ENCODE results near the gene ZNF746.
"Not testable (repeated sequence)": the region's sequence is repeated elsewhere in the genome, so short reads cannot be mapped to it uniquely, and the experiment has no call there.

ZNF746 gene

DNA sequence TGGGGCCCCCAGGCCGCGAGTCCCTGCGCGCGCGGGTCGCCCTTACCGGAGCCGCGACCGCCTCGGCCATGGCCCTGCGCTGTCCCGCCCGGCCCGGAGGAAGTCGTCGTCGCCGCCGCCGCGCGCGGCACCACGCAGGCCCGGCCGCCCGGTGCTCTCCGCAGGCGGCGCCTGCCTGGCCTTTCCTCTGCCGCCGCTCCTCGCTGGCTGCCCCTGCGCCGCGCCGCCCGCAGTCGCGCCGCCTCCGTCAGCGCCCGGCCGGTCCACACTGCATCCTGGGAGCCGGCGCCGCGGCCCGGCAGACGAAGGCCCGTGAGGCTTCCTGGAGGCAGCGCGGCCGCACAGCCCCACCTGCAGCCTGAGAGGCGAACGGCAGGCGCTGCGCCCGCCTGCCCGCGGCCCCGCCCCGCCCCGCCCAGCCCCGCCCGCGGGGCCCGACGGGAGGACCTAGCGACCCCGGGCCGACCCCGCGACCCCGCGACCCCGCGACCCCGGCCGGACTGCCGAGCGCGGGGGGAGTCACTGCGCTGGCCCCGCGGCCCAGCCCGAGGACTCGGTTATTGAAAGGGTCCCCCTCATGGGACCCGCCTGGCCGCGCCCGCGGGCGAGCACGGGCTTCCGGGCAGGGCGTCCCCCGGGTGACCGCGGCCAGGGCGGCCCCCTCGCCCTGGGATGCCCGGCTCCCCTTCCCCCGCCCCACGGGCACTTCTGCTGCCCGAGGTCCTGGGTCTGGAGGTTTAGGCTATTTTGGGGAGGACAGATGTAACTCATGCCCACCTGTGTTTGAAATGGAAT, at the start of gene ZNF746:
TSS of gene ZNF746 (minus strand) at position 343 of the 795 bp plus-strand sequence. CDS start at position 70, 273 bp downstream.
- DNase-seq, result peak; percentile 35

DNA sequence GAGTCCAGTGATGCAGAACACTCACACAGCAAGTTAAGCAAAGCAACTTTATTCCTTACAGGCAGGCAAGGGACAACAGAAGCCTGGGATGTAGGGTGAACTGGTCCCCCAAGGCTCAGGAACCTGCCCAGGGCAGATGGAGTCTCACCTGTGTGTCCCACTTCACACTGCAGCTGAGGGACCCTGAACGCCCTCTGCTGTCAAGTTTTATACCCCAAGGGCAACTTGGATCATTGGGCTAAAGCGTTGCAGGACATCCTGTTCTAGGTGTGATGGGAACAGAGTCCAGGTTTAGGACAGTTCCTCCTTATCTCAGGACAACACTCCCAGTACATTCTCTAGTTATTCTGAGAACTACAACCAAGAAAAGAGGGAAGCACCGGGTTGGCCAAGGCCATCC, 49.5 kb upstream of the ZNF746 start:
- no peak for DNase-seq

DNA sequence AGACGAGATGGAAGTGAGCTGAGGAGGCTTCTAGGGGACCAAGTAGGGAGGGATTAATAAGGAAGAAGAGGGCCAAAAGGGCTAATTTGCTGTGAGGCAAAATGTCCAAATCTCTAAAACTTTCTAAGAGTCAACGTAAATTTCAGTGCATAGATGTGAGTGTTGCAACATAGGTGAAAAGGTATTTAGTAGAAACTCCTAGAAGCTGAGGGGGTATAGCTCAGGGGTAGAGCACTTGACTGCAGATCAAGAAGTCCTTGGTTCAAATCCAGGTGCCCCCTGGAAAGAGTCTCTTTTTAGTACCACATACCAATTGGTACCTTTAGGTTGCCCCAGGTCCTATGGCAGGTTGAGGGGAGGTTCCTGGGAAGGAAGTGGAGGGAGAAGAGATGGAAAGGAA, 48.7 kb upstream of the ZNF746 start:
- no peak for DNase-seq

DNA sequence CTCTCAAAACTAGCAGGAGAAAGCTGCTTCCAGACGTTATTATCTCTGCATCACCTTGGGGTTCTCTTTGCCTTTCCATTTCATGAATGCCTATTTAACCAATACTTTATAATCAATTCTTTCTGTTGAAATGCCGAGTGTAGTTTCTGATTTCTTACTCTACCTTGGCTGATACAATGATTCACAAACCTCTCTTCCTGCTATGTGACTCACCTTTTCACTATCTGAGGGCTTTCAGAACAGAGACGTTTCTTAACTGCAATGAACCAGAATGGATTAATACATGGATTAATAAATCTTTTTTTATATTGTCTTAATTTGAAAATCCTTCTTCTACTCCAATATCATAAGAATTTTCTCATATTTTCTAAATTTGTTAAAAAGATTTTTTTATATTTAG, 46.4 kb upstream of the ZNF746 start:
- no peak for DNase-seq

DNA sequence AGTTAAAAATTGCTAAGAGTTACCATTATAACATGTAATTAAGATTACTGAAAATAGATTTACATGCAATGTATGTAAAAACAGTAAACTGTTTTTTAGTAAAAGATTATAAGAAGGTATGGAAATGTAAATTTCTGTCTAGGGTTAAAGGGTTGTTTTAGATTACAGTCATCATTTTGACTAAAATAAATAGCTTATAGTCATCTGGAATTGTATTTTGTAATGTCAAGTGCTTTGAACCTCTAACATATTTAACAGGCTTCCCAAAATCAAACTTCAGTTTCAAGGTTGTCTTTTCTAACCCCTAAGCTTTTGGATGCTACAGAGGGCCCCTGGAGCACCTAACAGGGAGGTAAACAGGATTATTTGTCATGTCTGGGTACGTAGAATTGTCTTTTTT, 35.0 kb upstream of the ZNF746 start:
- DNase-seq, result no peak

DNA sequence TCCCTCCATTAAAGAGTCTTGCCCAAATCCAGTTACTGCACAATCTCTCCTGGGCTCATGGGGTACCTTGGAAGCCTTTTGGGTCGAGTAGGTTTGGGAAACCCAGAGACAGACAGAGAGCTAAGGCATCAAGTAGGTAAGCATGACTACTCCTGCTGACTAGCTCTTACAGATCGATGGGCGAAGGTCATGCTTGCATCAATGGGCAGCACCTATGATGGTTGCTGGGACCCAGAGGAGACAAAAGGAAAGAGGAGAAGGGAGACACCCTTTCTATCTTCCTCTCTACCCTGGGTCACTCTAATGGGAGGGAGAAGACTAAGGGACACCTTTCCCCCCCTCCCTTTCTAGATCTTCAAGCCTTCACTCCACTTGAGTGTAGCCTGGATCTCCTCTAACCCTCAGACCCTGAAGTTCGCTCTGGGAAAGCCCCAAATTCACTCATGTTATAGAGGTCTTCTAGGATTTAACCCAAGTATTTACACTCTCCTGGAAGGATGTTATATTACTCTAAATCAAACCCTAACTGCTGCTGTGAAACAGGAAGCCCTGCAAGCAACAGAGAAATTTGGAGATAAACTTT, 31.6 kb upstream of the ZNF746 start:
- DNase-seq, result no peak

DNA sequence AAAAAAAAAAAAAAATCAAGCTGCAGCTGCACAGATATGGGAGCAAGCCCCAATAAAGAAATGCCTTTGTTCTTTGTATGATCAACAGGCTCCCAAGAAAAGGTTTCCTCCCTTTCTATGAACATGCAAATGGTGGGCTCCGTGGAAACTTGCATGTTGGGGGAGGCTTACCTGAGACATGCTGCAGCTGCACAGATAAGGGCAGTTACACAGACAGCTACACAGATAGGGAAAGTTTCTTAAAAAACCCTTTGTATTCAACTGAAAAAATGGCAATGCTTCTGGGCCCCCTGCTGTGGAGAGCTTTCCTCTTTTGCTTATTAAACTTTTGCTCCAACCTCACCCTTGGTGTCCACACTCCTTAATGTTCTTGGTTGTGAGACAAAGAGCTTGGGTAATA, 29.8 kb upstream of the ZNF746 start:
- no peak for DNase-seq

DNA sequence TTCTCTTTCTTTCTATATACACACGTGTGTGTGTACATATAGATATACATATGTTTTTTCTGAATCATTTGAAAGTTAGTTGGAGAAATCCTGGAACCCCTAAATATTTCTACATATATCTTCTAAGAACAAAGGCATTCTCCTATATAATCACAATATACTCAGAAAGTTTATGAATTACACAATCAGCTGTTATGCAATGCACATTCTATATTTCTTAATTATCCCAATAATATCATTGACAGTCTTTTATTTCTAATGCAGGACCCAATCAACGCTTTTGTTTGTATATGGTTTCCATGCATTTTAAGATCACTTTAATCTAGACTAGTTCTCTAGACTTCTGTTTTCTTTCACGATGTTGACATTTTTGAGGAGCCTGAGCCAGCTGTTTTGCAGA, 27.7 kb upstream of the ZNF746 start:
- DNase-seq, result no peak

DNA sequence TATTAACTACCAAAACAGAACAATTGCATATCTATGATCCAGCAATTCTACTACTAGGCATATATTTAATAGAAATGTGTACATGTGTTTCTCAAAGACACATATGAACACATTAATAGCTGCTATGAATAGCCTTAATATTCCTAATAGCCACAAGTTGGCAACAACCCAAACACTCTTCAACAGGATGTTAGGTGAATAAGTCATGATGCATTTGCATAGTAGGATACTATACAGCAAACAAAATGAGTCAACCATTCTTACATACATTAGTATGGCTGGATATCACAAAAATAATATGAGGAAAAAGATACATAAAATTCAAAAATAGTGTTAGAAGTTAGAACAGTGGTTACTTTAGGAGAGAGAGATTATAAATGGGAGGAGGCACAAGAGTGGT, 26.8 kb upstream of the ZNF746 start:
- no peak for DNase-seq

DNA sequence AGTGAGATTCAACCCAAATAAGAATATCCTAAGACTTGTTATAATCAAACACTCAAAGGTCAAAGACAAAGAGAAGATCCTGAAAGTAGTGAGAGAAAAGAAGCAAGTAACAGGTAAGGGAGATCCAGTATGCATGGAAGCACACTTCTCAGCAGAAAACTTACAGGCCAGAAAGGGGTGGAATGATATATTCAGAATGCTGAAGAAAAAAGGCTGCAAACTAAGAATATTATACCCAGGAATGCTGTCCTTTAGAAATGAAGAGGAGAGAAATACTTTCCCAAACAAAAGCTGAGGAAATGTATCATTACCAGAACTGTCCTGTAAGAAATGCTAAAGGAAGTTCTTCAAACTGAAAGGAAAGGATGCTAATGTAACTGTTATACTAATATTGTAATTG, 12.6 kb upstream of the ZNF746 start:
- DNase-seq, result no peak

DNA sequence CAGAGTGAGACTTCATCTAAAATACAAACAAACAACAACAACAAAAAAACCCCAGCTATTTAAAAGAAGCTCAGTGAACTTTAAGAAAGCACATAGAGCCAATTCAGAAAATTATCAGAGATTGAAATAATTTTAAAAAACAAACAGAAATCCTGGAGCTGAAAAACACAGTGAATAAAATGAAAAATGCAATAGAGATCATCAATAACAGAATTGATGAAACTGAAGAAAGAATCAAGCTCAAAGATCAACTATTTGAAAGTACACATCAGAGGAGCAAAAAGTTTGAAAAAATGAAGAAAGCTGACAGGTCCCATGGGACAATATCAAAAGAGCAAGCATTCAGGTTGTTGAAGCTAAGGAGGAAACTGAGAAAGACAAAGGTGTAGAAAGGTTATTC, 12.2 kb upstream of the ZNF746 start:
- DNase-seq, result no peak

DNA sequence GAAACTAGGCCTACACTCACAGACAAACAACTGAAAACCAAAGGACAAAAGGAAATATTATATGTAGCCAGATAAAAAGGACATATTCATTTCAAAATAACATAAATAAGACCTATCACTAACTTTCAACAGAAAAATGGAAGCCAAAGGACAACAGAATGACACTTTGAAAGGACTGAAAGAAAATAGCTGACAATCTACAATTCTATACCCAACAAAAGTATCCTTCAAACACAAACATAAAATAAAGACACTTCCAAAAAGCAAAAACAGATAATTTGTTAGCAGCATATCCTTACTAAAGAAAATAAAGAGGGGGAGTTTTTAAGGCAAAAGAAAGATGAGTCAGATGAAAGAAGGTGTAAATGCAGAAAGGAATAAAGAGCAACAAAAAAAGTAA, 7.9 kb upstream of the ZNF746 start:
- no peak for DNase-seq

DNA sequence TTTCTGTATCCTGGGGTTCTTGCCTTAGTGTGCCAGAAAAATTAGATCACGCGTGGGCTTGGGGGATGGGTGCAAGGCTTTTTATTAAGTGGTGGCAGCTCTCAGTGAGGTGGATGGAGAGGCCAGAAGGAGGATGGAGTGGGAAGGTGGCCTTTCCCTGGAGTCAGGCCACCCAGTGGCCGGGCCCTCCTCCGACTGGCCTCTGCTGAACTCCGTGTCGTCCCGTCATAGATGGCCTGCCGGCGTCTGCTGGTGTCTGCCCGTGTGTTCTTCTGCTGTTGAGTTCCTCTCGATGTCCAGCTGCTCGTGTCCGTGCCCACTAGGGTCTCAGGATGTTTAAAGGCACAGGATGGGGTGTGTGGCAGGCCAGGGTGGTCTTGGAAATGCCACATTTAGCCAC, 4.0 kb upstream of the ZNF746 start:
- no peak for DNase-seq

DNA sequence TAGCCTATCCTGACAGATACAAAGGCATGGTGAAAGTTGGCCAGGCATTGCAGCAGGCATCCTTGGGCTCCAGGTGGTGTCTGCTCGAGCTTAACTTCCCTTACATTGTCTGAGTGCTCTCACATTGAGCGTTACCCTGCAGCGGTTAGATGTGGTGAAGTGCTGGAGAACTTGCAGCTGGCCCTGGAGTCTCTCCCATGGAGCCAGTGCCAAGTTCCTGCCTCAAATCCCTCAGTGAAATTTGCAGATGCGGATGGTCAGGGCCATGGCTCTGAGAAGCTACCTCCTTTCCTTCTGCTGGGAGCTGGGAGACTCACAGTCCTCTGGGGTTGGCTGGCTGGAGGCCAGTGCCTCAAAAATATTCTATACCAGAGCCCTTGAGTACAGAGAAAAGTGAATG, 3.3 kb upstream of the ZNF746 start:
- no peak for DNase-seq

DNA sequence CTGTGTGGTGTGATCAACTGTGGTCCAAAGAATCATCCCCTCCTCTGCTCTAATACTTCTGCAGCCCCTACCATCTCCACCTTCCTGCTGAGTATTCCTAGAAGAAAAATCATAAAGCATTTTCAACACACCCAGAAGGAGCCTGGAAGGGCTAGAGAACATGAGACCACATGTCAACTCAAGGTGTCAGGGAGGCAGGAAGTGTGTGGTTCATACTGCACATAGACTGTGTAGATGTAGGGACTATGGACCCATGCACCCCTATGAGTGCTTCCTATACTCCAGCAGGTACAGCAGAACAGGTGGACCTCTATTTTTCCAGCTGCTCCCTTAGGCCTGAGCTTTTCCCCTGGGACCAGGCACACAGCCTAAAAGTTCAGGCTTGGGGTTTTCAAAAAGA, 2.6 kb upstream of the ZNF746 start:
- DNase-seq, result no peak

DNA sequence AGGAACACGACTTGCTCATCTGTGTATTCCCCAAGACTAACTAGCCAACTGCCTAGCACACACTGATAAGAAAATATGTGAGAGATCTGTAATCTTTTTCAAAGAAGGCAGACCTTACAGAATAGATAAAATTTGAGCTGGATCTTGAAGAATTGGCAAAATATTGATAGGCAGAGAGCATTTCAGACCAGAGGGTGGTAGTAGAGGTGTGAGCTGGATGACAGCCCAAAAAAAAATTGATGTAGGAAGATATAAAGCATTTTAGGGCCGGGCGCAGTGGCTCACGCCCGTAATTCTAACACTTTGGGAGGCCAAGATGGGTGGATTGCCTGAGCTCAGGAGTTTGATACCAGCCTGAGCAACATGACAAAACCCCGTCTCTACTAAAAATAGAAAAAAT, 1.2 kb upstream of the ZNF746 start:
- no peak for DNase-seq

DNA sequence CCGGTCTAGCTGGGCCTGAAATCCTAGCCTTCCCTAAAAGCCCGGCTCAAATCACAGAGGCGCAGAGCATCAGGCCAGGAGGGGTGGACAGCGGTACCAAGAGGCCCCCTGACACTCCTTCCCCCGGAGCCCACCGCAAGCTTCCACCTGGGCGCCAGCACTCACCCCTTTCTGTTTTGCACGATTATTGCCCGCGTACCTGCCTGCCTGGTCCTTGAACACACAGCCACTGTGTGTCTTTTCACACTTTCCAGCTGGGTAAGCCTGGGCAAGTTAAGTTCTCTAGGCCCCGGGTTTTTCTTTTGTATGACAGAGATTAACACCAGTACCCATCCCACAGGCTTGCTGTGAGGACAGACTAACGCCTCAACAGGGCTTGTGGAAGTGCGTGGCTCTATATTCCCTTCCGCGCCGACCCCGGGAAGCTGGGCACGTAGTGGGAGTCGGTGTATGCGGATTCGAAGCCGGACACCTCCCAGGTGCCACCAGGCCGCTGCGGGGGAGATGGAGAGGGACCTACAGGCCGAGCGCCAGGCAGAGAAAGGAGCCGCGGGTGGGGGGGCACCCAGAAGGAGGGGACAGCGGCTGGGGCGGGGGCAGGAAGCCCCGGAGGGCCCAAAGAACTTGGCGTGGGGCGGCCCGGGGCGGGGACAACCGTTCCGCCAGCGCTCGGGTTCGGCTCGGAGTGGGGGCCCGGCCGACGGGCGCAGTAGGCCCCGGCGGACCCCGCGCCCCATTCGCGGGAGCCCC, 792 bp downstream of the ZNF746 start:
- DNase-seq, result peak; percentile 25

DNA sequence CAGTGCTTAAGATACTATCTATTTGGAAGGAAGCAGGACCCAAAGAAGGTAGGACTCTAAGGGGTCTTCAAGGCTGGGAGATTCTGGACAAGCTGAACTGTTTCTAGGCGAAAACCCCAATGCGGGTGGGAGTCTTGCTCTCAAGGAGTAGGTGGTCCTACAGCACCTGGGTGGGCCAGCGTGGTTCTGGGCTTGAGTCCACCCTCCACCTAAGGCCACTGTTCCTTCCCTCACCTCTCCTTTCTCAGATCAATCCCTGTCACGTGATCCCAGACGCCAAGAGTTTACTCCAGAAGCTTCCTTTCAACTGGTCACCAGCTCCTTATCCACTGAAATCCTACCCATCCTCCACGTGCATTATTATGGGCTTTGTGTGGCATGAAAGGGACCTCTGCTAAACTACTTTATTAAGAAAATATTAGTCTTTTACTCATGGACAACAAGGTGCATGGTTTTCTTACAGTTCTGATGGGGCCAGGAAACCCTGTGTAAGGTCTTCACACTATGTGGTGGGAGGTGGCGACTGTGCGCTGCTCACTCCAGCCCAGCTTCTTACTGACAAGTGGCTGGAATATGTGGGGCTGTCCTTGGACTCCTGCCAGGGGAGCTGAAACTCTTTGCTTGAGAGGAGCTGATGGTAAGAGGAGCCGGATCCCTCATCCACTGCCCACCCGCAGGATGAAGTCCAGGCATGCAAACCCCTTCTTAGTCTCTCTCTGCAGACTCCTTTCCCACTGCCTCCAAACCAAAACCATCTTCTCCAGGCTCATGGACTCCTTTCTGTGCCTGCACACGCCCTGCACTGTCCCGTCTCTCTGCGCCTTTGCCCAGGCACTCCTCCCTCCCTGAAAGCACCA, 1.6 kb downstream of the ZNF746 start:
- peak; percentile 29 for DNase-seq

DNA sequence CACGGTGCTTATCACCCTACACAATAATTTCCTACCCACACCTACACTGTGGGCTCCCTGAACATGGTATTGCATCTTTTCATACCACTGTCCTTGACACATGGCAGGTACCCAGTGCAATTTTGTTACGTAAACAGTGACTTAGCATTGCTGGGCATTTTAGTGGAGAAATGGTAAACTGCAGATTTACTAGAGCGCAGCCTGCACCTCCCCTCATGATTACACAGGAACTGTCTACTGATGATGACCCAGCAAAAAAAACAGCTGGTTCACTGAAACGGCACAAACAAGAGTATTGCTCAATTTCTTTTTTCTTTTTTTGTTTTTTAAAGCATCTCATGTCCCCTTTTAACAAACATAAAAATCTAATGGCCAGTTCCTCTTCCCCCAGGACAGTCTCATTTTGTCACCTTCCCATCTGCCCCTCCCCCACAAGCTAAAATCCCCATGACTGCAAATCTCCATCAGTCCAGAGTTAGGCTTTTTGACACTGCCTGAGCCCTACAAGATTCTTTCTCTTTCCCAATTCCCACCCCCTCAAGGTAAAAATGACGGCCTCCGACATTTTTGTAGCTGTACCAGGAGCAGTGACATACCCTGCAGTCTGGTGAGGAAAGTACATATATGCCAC, 2.8 kb downstream of the ZNF746 start:
- DNase-seq, result no peak

DNA sequence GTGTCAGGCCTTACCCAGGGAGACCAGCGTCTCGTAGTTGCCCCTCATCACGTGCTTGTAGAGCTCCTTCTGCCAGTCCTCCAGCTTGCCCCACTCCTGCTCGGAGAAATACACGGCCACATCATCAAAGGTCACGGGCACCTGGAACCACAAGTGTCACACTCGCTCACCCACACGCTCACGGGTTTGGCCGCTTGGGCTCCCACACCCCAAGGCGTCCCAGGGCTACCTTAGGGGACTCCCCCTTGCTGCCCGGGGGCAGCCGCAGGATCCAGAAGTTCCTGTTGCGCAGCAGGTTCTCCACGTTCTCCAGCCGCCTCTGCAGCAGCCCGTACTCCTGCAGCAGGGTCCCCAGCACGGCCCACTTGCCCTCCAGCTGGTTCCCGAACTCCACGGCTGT, 3.6 kb downstream of the ZNF746 start:
- DNase-seq, result not testable (repeated sequence)

DNA sequence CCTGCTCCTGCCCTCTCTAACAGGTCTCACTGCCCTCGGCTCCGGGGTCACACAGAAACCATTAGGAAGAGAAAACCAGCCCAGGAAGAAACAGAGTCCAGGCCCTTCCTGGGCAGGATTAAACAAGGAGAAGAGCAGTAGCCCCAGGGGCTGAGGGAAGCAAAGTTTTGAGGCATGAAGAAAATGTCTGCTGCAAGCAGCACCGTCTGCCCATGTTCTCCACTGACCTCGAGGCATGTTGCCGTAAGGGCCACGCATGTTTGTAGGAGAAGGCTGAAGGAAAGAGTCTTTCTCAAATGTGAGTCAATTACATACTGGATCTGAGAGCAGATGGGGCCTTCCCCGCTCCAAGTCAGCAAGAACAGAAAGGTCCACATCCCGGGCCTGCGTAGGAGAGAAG, 4.2 kb downstream of the ZNF746 start:
- no peak for DNase-seq

DNA sequence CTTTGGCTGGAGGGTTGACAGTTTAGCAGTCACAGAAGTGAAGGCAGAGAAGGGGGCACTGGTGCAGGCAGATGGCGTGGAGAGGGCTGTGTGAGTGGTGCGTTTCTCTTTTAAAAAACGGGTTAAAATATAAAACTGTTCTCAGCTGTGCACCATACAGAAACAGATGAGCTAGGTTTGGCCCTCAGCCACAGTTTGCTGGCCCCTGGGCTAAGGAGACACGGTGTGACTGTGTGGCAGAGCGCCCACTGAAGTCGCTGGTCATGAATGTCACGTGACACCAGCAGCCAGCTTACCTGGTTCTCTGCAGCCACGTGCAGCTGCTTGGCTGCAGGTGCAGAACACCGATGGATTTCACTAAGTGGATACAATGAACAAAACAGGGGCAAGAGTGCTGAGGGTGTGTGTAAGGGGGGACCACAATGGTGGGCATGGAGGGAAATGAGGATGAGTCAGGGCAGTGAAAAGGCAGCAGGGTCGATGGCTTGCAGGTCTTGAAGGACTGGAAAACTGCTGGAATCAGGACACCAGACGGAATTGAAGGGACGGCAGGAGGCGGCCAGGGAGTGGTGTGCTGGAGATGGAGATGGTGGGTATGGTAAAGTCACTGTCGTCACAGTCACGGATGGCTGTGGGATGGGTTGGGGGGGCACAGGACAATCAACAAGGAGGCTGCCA, 7.4 kb downstream of the ZNF746 start:
- DNase-seq, result no peak
